Measurements from ENCODE around the gene KCNQ2.

The KCNQ2 gene

GRCh38 chr20:63409834-63410435 is 62.5 kb downstream of the KCNQ2 start:
- DNase-seq (ENCODE audit: low read depth), result no peak
- no peak overlapping the region for H3K4me3 ChIP-seq (ENCODE audit: control insufficient read depth, low read depth, low read length)
- TF ChIP-seq CTCF (conservative IDR thresholded peaks at IDR 0.05; ENCODE audit: control insufficient read depth, insufficient read depth, low read depth, low read length), result no peak

GRCh38 chr20:63409066-63409833 is 63.2 kb downstream of the KCNQ2 start:
- DNase-seq (ENCODE audit: low read depth), result no peak
- no peak for TF ChIP-seq CTCF (conservative IDR thresholded peaks at IDR 0.05; ENCODE audit: control insufficient read depth, insufficient read depth, low read depth, low read length)

GRCh38 chr20:63408684-63409046 is 63.8 kb downstream of the KCNQ2 start:
- no peak for TF ChIP-seq CTCF (conservative IDR thresholded peaks at IDR 0.05; ENCODE audit: control insufficient read depth, insufficient read depth, low read depth, low read length)
- no peak for DNase-seq (ENCODE audit: low read depth)
- no peak overlapping the region for H3K4me3 ChIP-seq (ENCODE audit: control insufficient read depth, low read depth, low read length)

More at GRCh38 chr20:63409066-63409833, 63.2 kb downstream of the KCNQ2 start:
- H3K4me3 ChIP-seq (ENCODE audit: control insufficient read depth, low read depth, low read length), result no peak overlapping the region

GRCh38 chr20:63407928-63408683 is 64.3 kb downstream of the KCNQ2 start:
- no peak overlapping the region for H3K4me3 ChIP-seq (ENCODE audit: control insufficient read depth, low read depth, low read length)
- TF ChIP-seq CTCF (conservative IDR thresholded peaks at IDR 0.05; ENCODE audit: control insufficient read depth, insufficient read depth, low read depth, low read length), result no peak
- DNase-seq (ENCODE audit: low read depth), result no peak

- DNase-seq (ENCODE audit: low read depth), result no peak
- TF ChIP-seq CTCF (conservative IDR thresholded peaks at IDR 0.05; ENCODE audit: control insufficient read depth, insufficient read depth, low read depth, low read length), result no peak
- no peak overlapping the region for H3K4me3 ChIP-seq (ENCODE audit: control insufficient read depth, low read depth, low read length)
Observed at GRCh38 chr20:63406617-63407245, 65.7 kb downstream of the KCNQ2 start.

- no peak for DNase-seq (ENCODE audit: low read depth)
- H3K4me3 ChIP-seq (ENCODE audit: control insufficient read depth, low read depth, low read length), result no peak overlapping the region
- TF ChIP-seq CTCF (conservative IDR thresholded peaks at IDR 0.05; ENCODE audit: control insufficient read depth, insufficient read depth, low read depth, low read length), result no peak
Observed at GRCh38 chr20:63406011-63406410, 66.4 kb downstream of the KCNQ2 start.

All from fibroblast of mammary gland (primary cell).